ENCODE data around the gene CD36.
"Not testable (repeated sequence)": the region's sequence is repeated elsewhere in the genome, so short reads cannot be mapped to it uniquely, and the experiment has no call there.

The CD36 gene

DNA sequence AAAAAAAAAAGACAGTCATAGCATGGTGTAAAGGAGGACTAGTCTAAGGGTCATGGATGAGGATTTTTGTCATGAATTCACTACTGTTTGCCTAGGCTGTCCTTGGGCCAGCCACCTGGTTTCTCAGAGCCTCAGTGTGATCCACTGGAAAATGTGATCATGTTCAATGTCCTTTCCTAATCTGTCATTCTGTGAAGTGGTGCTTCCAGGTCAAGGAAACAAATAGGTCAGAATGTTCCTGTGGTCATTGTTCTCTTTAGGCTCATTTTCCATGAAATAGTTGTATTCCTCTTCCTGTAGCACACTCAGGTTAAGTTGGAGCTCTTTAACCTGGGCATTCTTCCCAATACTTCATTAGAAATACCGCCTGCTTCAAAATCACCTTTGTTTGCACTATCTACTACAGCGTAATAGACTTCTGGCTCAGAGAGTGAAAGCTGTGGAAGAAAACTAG is 16.5 kb downstream of the CD36 start:
- DNase-seq (ENCODE audit: low read depth), result no peak

DNA sequence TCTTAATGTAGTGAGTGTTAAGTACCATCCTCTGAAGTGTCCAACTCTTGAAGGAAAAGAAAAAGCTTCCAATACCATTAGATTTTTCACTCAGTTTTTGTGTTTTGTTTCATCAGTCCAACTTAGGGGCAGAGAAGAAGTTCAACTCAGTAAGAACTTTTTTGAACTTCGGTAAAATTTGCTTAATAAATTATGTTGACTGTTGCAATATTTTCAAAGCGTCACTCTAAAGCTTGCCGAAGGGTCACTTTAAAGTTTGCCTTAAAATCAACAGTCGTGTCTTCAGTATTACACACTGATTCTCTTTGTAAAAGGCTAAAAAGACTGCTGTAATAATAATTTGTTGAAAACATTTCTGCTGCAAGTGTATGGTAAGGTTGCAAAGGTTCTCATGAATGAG is 17.6 kb downstream of the CD36 start:
- DNase-seq (ENCODE audit: low read depth), result no peak

GRCh38 chr7:80659120-80660055 is 20.9 kb downstream of the CD36 start:
- DNase-seq (ENCODE audit: low read depth), result no peak

GRCh38 chr7:80660939-80661338 is 22.5 kb downstream of the CD36 start:
- DNase-seq (ENCODE audit: low read depth), result no peak

- DNase-seq (ENCODE audit: low read depth), result no peak
Observed at GRCh38 chr7:80661729-80662128, 23.3 kb downstream of the CD36 start.

GRCh38 chr7:80662252-80662651 is 23.8 kb downstream of the CD36 start:
- DNase-seq (ENCODE audit: low read depth), result no peak

- DNase-seq (ENCODE audit: low read depth), result no peak
Observed at GRCh38 chr7:80665526-80665925, 27.1 kb downstream of the CD36 start.

DNA sequence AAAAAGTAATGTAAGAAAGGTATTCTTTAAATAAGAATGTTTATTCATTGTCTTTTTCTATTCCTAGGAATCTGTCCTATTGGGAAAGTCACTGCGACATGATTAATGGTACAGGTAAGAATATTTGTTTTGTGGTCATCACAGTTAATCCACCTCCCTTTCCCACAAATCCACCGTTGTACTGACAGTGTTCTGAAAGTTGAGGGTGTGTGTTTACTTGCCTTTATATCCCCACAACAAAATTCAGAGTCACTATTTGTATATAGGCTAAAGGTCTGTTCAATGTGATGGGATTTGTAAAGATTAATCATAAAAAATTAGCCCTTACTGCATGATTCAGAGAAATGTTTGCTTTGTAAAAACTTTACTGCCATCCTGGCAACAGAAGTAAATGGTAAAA is 27.9 kb downstream of the CD36 start:
- no peak for DNase-seq (ENCODE audit: low read depth)

- not testable (repeated sequence) for DNase-seq (ENCODE audit: low read depth)
Observed at GRCh38 chr7:80669367-80669766, 30.9 kb downstream of the CD36 start.

GRCh38 chr7:80671744-80672143 is 33.3 kb downstream of the CD36 start:
- no peak for DNase-seq (ENCODE audit: low read depth)

GRCh38 chr7:80675090-80675489 is 36.6 kb downstream of the CD36 start:
- DNase-seq (ENCODE audit: low read depth), result no peak

DNA sequence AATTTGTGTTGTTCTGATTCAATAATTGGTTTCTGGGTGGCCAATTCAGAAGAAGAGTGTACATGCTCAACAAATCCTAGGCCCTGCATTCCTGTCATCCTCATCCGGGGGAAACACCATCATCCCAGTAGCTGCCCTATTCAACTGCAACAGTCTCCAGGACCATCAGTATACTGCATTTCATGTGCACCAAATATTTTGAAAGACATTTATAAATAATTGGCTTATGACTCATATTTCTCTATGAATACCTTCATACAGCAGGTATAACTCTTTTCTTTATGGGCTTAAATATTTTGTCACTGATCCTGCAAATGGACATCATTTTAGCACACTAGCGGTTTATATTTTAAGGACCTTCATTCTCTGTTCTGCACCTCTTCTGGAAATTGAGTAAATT is 38.0 kb downstream of the CD36 start:
- DNase-seq (ENCODE audit: low read depth), result no peak

GRCh38 chr7:80677629-80678028 is 39.2 kb downstream of the CD36 start:
- no peak for DNase-seq (ENCODE audit: low read depth)

GRCh38 chr7:80678707-80679106 is 40.3 kb downstream of the CD36 start:
- DNase-seq (ENCODE audit: low read depth), result no peak

GRCh38 chr7:80679921-80680907 is 41.8 kb downstream of the CD36 start:
- no peak for DNase-seq (ENCODE audit: low read depth)

GRCh38 chr7:80681272-80681885 is 42.9 kb downstream of the CD36 start:
- DNase-seq (ENCODE audit: low read depth), result no peak

DNA sequence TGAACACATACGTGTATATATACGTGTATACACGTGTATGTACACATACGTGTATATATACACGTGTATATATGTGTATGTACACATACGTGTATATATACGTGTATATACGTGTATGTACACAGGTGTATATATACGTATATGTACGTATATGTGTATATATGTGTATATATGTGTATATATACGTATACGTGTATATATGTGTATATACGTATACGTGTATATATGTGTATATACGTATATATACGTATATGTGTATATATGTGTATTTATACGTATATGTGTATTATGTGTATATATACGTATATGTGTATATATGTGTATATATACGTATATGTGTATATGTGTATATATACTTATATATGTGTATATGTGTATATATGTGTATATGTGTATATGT is 44.3 kb downstream of the CD36 start:
- no peak for DNase-seq (ENCODE audit: low read depth)

- no peak for DNase-seq (ENCODE audit: low read depth)
Observed at GRCh38 chr7:80686576-80686975, 48.1 kb downstream of the CD36 start.

- DNase-seq (ENCODE audit: low read depth), result no peak
Observed at GRCh38 chr7:80699045-80699638, 60.7 kb downstream of the CD36 start.

GRCh38 chr7:80699721-80700256 is 61.3 kb downstream of the CD36 start:
- DNase-seq (ENCODE audit: low read depth), result no peak

DNA sequence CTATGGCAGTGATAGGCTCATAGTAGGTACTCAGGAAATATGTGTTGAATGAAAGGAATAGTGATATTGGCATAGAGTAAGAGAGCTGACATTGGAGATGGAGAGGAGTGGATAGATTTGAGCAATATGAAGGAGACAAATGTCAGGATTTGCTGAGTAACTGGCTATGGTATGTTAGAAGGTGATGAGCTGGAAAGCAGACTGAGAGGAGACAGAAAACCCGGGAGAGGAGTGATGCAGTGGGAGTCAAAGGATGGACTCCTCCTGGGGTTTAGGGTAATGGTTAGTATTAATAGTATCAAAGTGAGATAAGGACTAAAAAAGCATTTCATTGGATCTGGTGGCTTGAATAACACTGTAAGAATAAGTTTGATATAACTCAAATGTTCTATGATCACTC is 64.8 kb downstream of the CD36 start:
- DNase-seq (ENCODE audit: low read depth), result no peak
